CD14-positive monocyte (primary cell): ENCODE data around the gene IL18BP. TPM values are rescaled to one million over a fixed set of nuclear protein-coding genes. Genes with fewer than 3 reads are reported as not detected.

ENCODE experiments used
- DNase-seq, 3 donors: peaks; one replicate each; pipeline ENCODE4 v3.0.0-alpha.2; 2011 to 2022
- H2AFZ ChIP-seq: 2 replicates; pipeline ENCODE4 v1.6.0; 2012; ENCODE audit warnings: mild to moderate bottlenecking, low read depth, low read length, inconsistent platforms; ENCODE audit not compliant: insufficient read depth, poor library complexity, severe bottlenecking
- H3K27ac ChIP-seq, 2 donors: 1 replicate in 1 of 2; 2 replicates in 1 of 2; pipeline ENCODE4 v1.5.1; 2012 to 2013; ENCODE audit warnings: low read length in 2 of 2, control low read depth in 1 of 2, inconsistent platforms in 1 of 2, low read depth in 1 of 2, mild to moderate bottlenecking in 1 of 2
- H3K27me3 ChIP-seq, 2 donors: one replicate each; pipeline versions ENCODE4 v1.6.0 to v1.6.1; 2011 to 2013; ENCODE audit warnings: low read length in 2 of 2; ENCODE audit not compliant: control insufficient read depth in 2 of 2, insufficient read depth in 2 of 2
- H3K36me3 ChIP-seq, 2 donors: replicated peaks in 1 of 2; 1 replicate in 1 of 2; 2 replicates in 1 of 2; pipeline versions ENCODE4 v1.5.1 to v1.6.1; 2012 to 2013; ENCODE audit warnings: low read length in 2 of 2, control low read depth in 1 of 2, inconsistent platforms in 1 of 2, mild to moderate bottlenecking in 1 of 2; ENCODE audit not compliant: insufficient read depth in 2 of 2, control insufficient read depth in 1 of 2
- H3K4me1 ChIP-seq, 2 donors: 1 replicate in 1 of 2; 2 replicates in 1 of 2; pipeline versions ENCODE4 v1.5.1 to v1.6.1; 2012 to 2013; ENCODE audit warnings: low read length in 2 of 2, control low read depth in 1 of 2, inconsistent platforms in 1 of 2, mild to moderate bottlenecking in 1 of 2, moderate library complexity in 1 of 2; ENCODE audit not compliant: insufficient read depth in 2 of 2, control insufficient read depth in 1 of 2
- H3K4me2 ChIP-seq: replicated peaks from 2 replicates; pipeline ENCODE3; 2012; ENCODE audit warnings: low read length, moderate library complexity, mild to moderate bottlenecking; ENCODE audit not compliant: poor library complexity, severe bottlenecking; ENCODE audit errors: extremely low read depth
- H3K4me3 ChIP-seq, 3 experiments: fragments of 200-600 bp in 1 of 3; sonication (generic) in 1 of 3; replicated peaks in 1 of 3; 1 replicate in 2 of 3; 2 replicates in 1 of 3; pipeline ENCODE4 v1.5.1; 2011 to 2013; ENCODE audit warnings: low read length in 3 of 3, mild to moderate bottlenecking in 3 of 3, control low read depth in 2 of 3, low read depth in 2 of 3, inconsistent platforms in 1 of 3, moderate library complexity in 1 of 3
- H3K79me2 ChIP-seq: 2 replicates; pipeline ENCODE4 v1.6.0; 2012; ENCODE audit warnings: mild to moderate bottlenecking, control low read depth, inconsistent platforms, low read length, moderate library complexity; ENCODE audit not compliant: insufficient read depth
- H3K9ac ChIP-seq: 2 replicates; pipeline ENCODE4 v1.6.0; 2017; ENCODE audit warnings: low read length, mild to moderate bottlenecking; ENCODE audit not compliant: insufficient read depth, poor library complexity, severe bottlenecking
- H3K9me3 ChIP-seq, 2 donors: replicated peaks in 1 of 2; 1 replicate in 1 of 2; 2 replicates in 1 of 2; pipeline versions ENCODE4 v1.5.1 to v1.6.1; 2012 to 2013; ENCODE audit warnings: low read length in 2 of 2, control low read depth in 1 of 2; ENCODE audit not compliant: control insufficient read depth in 1 of 2, insufficient read depth in 1 of 2
- H4K20me1 ChIP-seq: 2 replicates; pipeline ENCODE4 v1.6.0; 2012; ENCODE audit warnings: mild to moderate bottlenecking, low read length, control low read depth, moderate library complexity; ENCODE audit not compliant: insufficient read depth
- H3K27ac Mint-ChIP-seq, 7 donors: one replicate each; pipeline ENCODE4 v1.8.0; 2020; ENCODE audit warnings: mild to moderate bottlenecking in 7 of 7, mixed read lengths in 7 of 7, moderate library complexity in 6 of 7, inconsistent platforms in 2 of 7
- H3K27me3 Mint-ChIP-seq, 3 donors: one replicate each; pipeline ENCODE4 v1.8.0; 2021 to 2022; ENCODE audit warnings: low read depth in 3 of 3, mild to moderate bottlenecking in 3 of 3, mixed read lengths in 3 of 3, moderate library complexity in 3 of 3, inconsistent platforms in 1 of 3
- H3K36me3 Mint-ChIP-seq, 2 donors: one replicate each; pipeline ENCODE4 v1.8.0; 2020; ENCODE audit warnings: mixed read lengths in 2 of 2, inconsistent platforms in 1 of 2, mild to moderate bottlenecking in 1 of 2
- H3K4me1 Mint-ChIP-seq: one replicate; pipeline ENCODE4 v1.8.0; 2020; ENCODE audit warnings: mild to moderate bottlenecking, mixed read lengths
- H3K4me3 Mint-ChIP-seq, 2 donors: one replicate each; pipeline ENCODE4 v1.8.0; 2020; ENCODE audit warnings: mild to moderate bottlenecking in 2 of 2, mixed read lengths in 2 of 2, moderate library complexity in 1 of 2
- H3K9me3 Mint-ChIP-seq, 7 donors: one replicate each; pipeline ENCODE4 v1.8.0; 2020 to 2022; ENCODE audit warnings: mixed read lengths in 7 of 7, mild to moderate bottlenecking in 6 of 7, moderate library complexity in 6 of 7, inconsistent platforms in 2 of 7
- CTCF ChIP-seq: fragments of 200-600 bp; IDR thresholded peaks from one replicate; pipeline ENCODE4 v1.8.0; 2022; ENCODE audit warnings: antibody characterized with exemption, mild to moderate bottlenecking
- WGBS: methylation state at CpG from one replicate; pipeline ENCODE4 v1.1.5; 2013; ENCODE audit warnings: missing lambda C conversion rate; ENCODE audit not compliant: insufficient coverage; 5-methylcytosine and 5-hydroxymethylcytosine counted together
- intact Hi-C, 2 donors: fragments of 100-400 bp; cut with micrococcal nuclease; formaldehyde crosslinking; loops; one replicate each; pipeline versions ENCODE4 v1.15.0 to v1.15.1; 2023
- polyA plus RNA-seq, 3 donors: library from polyadenylated mRNA; depleted of rRNA in 1 of 3; unstranded in 2 of 3; stranded (reverse) in 1 of 3; fragments of 300-500 nt in 2 of 3; fragments of >200 nt in 1 of 3; fragmentation: Illumina TruSeq in 2 of 3; gene quantifications; 1 replicate in 2 of 3; 2 replicates in 1 of 3; pipeline ENCODE4 v1.2.3, GENCODE V29; 2012 to 2021

The IL18BP gene
- polyA plus RNA-seq, 3 donors: 7.4 to 32.3 (median 8.3) TPM

GRCh38 chr11:71977743-71978418, 20.8 kb upstream of the IL18BP start:
- Histone ChIP-seq H3K79me2 (peaks cover 4% of the 10 kb centered on the region), H3K27ac (peak overlapping the region; percentile 49 to 52), H2AFZ (no peak overlapping the region), H3K4me1 (peaks cover 7 to 11% of the 10 kb centered on the region in 2 donors), H3K27me3 (no peaks in the 10 kb centered on the region), H3K9ac (no peak overlapping the region), H3K4me2 (peak overlapping the region; percentile 5), H3K9me3 (no peaks in the 10 kb centered on the region), H3K4me3 (no peak overlapping the region), H3K36me3 (peaks cover 11 to 50% of the 10 kb centered on the region in 2 donors), H4K20me1 (peaks cover 4% of the 10 kb centered on the region)
- Mint-ChIP-seq H3K9me3 (no peaks in the 10 kb centered on the region), H3K27me3 (peaks cover 0 to 3% (median 0%) of the 10 kb centered on the region in 3 donors), H3K27ac (peak overlapping the region; percentile 70 to 93 (median 81)), H3K4me1 (peaks cover 8% of the 10 kb centered on the region), H3K4me3 (no peak overlapping the region), H3K36me3 (peaks cover 39 to 44% of the 10 kb centered on the region in 2 donors)
- peak; percentile 75 for TF ChIP-seq CTCF
- WGBS: 48% methylated on average over 5 of the region's 7 CpGs
- peak; percentile 62 to 75 (median 68) for DNase-seq
- intact Hi-C loops: loop anchor here (5.0 kb wide), 3 partner anchors 34 to 114 kb away; no protein-coding TSS in a partner anchor

GRCh38 chr11:71979094-71979493, 19.6 kb upstream of the IL18BP start:
- H3K27ac Mint-ChIP-seq: no peak overlapping the region
- peaks cover 0 to 3% (median 0%) of the 10 kb centered on the region in 3 donors for H3K27me3 Mint-ChIP-seq
- Histone ChIP-seq H3K9me3 (no peaks in the 10 kb centered on the region), H3K4me2 (no peak overlapping the region), H3K27ac (no peak overlapping the region), H3K4me1 (peaks cover 7 to 11% of the 10 kb centered on the region in 2 donors), H3K4me3 (no peak overlapping the region), H3K79me2 (peaks cover 4% of the 10 kb centered on the region), H2AFZ (no peak overlapping the region), H3K36me3 (peaks cover 20 to 58% of the 10 kb centered on the region in 2 donors), H4K20me1 (peaks cover 4% of the 10 kb centered on the region), H3K9ac (no peak overlapping the region), H3K27me3 (no peaks in the 10 kb centered on the region)
- H3K9me3 Mint-ChIP-seq: no peaks in the 10 kb centered on the region
- no peak for DNase-seq
- no peak overlapping the region for H3K4me3 Mint-ChIP-seq
- intact Hi-C loops: loop anchor here (5.0 kb wide), 3 partner anchors 33 to 113 kb away; no protein-coding TSS in a partner anchor
- peaks cover 8% of the 10 kb centered on the region for H3K4me1 Mint-ChIP-seq
- peaks cover 46 to 51% of the 10 kb centered on the region in 2 donors for H3K36me3 Mint-ChIP-seq
- no peak for TF ChIP-seq CTCF
- 83% methylated on average over 1 of the region's 4 CpGs for WGBS
